Lower leg skin (tissue), 3 donors: Measurements from ENCODE around the gene YBX3.

Source experiments
- POLR2A ChIP-seq, 2 donors: fragments of 450-650 bp; IDR thresholded peaks; one replicate each; pipeline ENCODE4 v1.6.1; 2016 to 2017; ENCODE audit warnings: antibody characterized with exemption in 2 of 2, mild to moderate bottlenecking in 1 of 2, moderate library complexity in 1 of 2
- TF ChIP-seq, protein P1 (sequence below), 3 donors: fragments of 450-650 bp; IDR thresholded peaks; one replicate each; pipeline ENCODE4 v1.5.1; 2016; ENCODE audit warnings: antibody characterized with exemption in 3 of 3, mild to moderate bottlenecking in 3 of 3, moderate library complexity in 2 of 3

DNA sequence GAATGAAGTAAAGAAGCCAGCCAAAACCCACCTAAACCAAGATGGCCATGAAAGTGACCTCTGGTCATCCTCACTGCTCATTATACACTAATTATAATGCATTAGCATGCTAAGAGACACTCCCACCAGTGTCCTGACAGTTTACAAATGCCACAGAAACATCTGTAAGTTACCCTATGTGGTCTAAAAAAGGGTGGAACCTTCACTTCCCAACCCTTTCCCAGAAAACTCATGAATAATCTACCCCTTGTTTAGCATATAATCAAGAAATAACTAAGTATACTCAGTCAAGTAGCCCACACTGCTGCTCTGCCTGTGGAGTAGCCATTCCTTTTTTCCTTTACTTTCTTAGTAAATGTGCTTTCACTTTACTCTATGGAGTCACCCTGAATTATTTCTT is 69.1 kb downstream of the YBX3 start:
- TF ChIP-seq, protein P1, sequence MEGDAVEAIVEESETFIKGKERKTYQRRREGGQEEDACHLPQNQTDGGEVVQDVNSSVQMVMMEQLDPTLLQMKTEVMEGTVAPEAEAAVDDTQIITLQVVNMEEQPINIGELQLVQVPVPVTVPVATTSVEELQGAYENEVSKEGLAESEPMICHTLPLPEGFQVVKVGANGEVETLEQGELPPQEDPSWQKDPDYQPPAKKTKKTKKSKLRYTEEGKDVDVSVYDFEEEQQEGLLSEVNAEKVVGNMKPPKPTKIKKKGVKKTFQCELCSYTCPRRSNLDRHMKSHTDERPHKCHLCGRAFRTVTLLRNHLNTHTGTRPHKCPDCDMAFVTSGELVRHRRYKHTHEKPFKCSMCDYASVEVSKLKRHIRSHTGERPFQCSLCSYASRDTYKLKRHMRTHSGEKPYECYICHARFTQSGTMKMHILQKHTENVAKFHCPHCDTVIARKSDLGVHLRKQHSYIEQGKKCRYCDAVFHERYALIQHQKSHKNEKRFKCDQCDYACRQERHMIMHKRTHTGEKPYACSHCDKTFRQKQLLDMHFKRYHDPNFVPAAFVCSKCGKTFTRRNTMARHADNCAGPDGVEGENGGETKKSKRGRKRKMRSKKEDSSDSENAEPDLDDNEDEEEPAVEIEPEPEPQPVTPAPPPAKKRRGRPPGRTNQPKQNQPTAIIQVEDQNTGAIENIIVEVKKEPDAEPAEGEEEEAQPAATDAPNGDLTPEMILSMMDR (IDR thresholded peaks at IDR 0.05) = no peak
- no peak for TF ChIP-seq POLR2A (IDR thresholded peaks at IDR 0.05)
